Tibial nerve (tissue), 3 donors: ENCODE measurements around the gene NGF.

Experiments
- CTCF ChIP-seq, 5 experiments: fragments of 200-600 bp in 3 of 5; fragments of 450-650 bp in 2 of 5; sonication (generic) in 3 of 5; IDR thresholded peaks; one replicate each; pipeline ENCODE4 v1.5.1; 2016 to 2019; ENCODE audit warnings: antibody characterized with exemption in 5 of 5, mild to moderate bottlenecking in 3 of 5, moderate library complexity in 2 of 5
- POLR2A ChIP-seq, 2 donors: fragments of 450-650 bp; IDR thresholded peaks; one replicate each; pipeline ENCODE4 v1.6.1; 2017; ENCODE audit warnings: antibody characterized with exemption in 2 of 2, mild to moderate bottlenecking in 2 of 2, moderate library complexity in 2 of 2

- TF ChIP-seq CTCF (IDR thresholded peaks at IDR 0.05) = no peak
- TF ChIP-seq POLR2A (IDR thresholded peaks at IDR 0.05) = no peak
These were observed 75.2 kb downstream of the NGF start for GRCh38 chr1:115262886-115263285.
